GM19455 (cell line): Measurements from ENCODE around the gene RAB24.

ENCODE experiments used
- ATAC-seq: cut with Tn5 transposase; IDR thresholded peaks from one replicate; pipeline ENCODE4 v1.9.1; 2021; ENCODE audit not compliant: unreplicated experiment

Gene RAB24

GRCh38 chr5:177333420-177334154 lies 30.1 kb upstream of the RAB24 start:
- no peak for ATAC-seq

DNA sequence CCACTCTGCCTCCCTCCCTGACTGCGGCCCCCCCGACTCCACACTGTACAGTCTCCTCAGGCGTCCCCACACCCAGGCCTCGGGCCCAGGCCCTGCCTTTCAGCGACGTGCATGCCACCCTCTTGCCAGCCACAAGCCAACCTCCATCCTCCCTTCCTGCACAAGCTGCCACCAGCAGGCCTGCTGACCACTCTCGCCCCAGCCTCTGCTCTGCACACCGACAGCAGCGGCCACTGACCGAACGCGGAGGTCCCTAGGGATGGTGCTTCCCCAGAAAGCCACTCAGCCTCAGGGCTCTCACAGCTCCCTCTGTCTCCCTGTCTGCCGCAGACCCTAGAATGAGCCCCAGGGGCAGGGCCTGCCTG lies 29.4 kb upstream of the RAB24 start:
- ATAC-seq = no peak

DNA sequence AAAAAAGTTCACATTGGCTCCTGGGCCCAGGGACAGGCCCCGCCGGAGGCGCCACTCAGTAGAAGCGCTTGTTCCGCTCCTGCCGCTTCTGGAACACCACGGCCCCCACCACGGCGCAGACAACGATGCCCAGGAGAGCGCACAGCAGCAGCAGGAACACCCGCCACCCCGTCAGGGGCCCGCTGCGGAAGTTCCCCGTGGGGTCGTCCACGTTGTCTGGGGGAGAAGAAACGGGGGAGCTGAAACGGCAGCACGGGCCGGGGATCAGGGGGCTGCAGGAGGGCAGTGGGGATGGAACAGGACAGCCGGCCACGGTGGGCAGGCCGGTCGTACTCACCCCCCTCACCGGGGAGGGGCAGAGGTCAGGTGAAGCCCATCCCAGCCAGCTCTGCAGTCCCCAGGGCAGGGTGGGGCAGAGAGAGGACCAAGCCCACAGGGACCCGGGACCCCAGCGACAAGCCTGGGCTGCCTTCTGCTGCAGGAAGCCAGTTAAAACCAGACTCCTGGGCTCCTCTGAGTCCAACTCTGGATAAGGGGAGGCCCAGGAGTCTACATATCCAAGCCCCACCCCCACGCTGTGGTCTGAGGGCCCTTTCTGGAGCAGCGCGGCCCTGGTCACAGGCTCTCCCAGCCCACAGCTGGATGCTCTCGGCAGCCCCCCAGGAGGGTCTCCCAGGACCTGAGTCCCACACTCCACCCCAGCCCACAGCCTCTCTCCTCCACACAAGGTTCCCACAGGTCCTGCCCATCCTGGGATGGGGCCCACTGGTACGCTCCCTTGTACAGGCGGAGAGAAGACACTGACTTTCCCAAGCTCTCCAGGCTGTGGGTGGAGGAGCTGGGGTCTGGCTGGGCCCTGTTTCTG lies 28.7 kb upstream of the RAB24 start:
- ATAC-seq = no peak

GRCh38 chr5:177330991-177331842 lies 27.7 kb upstream of the RAB24 start:
- ATAC-seq = no peak

DNA sequence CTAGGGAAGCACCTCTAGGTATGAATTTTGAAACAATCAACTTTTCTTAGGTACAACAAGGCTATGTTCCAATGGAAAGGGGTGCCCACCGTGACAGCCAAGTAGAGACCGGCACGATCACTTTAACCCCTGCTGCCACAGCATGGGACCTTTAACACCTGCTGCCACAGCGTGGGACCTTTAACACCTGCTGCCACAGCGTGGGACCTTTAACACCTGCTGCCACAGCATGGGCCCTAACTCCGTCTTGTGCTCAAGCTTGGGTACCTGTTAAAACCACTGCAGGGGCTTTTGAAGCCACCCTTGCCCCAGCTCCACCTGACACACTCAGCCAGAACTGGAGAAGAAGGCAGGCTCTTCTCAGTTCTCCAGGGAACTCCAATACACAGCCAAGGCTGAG lies 26.4 kb upstream of the RAB24 start:
- ATAC-seq = no peak

- no peak for ATAC-seq
Observed at GRCh38 chr5:177328545-177329231, 25.2 kb upstream of the RAB24 start.

- no peak for ATAC-seq
Observed at GRCh38 chr5:177327539-177328522, 24.3 kb upstream of the RAB24 start.

- ATAC-seq = no peak
Observed at GRCh38 chr5:177325868-177326381, 22.4 kb upstream of the RAB24 start.

DNA sequence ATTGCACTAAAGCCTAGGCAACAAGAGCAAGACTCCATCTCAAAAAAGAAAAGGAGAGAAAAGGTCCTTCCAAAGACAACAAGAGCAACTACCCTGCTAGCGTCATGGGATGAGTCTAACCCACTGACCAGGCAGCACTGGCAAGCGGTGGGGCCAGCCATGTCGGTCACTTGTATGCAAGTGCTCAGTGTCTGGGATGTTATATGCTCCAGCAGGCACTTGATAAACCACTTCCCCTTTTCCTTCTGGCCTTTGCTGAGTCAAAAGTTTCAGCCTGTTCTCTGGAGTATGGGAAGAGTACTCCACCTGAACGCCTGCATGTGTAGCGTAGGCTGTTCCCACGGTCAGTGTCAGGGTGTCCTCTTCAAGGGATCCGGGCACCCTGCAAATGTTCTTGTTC lies 17.4 kb upstream of the RAB24 start:
- no peak for ATAC-seq

GRCh38 chr5:177319913-177320588 lies 16.5 kb upstream of the RAB24 start:
- no peak for ATAC-seq

- ATAC-seq = no peak
Observed at GRCh38 chr5:177317959-177318377, 14.4 kb upstream of the RAB24 start.

GRCh38 chr5:177316005-177316404 lies 12.5 kb upstream of the RAB24 start:
- ATAC-seq = no peak

- no peak for ATAC-seq
Observed at GRCh38 chr5:177315411-177315810, 11.9 kb upstream of the RAB24 start.

DNA sequence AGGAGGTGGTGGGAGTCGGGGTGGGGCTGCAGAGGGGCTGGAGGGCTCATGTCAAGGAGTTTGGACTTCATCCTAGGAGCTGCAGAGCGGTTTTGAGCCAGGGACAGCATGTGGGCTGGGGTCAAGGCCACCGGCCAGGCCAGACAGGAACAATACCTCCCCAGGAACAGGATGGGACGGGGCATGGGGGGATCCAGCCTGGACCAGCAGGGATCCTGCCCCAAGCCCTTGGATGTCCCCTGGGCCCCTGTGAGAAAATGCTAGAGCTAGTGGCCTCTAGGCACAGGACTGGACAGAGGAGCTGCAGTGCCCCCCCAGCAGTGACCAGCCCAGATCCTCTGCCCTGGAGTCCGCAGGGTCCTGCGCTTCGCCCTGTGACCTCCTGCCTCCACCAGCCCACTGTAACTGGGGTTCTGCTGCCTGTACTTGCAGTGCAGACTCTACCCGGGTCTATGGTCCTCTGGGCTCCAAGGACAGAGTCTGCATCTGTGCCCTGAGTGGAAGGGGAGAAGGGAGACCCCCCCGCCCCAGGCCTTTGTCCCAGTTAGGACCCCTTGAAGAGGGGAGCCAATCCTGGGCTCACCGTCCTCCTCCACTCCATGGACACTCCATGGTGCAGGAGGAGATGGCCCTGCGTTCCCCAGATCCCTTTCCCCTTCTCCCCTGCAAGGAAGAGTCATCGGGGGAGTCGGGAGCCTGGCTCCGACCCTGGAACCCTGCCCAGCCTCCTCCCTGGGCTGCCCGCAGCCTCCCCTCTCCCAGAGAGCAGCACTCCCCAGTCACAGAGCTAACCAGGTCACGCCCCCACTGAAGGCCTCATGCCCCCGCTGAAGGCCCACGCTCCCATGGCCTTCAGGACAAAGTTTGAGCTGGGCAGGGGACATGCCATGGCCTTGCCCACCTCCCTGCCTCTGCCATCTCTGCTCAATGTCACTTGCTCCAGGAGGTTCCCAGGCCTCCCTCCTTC lies 11.1 kb upstream of the RAB24 start:
- ATAC-seq = no peak

GRCh38 chr5:177313561-177314259 lies 10.2 kb upstream of the RAB24 start:
- no peak for ATAC-seq

- ATAC-seq = peak; percentile 18
Observed at GRCh38 chr5:177312649-177313181, 9.2 kb upstream of the RAB24 start.
